ENCODE data around the gene CRYBG3. TPM values are rescaled to one million over a fixed set of nuclear protein-coding genes. Genes with fewer than 3 reads are reported as not detected.

Gene CRYBG3
- total and polyA plus RNA-seq, 2 of the 13 experiments (the other 11 are each of a cell fraction or from before 2014, with no cell fraction given): 3.8 to 15.9 TPM

DNA sequence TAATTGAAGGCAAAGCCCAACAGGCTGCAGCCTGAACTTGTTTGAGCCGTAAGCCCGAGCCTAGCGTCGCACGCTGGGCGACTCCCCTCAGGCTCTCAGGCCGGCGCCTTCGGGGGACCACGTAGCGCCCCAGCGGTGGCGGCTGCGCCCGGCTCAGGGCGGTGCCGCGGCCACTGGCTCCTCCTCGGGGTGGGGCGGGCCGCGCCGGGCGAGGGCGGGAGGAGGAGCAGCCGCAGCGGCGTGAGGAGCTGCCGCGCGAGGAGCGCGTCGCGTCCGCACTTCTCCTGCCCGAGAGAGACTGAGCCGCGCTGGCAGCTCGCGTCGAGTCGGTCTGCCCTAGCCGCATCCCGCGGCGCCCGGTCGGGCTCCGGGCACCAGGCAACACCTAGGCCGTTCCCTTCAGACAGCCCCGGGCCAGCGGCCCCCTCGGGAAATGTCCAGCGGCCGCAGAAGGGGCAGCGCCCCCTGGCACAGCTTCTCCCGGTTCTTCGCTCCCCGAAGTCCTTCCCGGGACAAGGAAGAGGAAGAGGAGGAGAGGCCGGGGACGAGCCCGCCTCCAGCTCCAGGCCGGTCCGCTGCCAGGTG, at the start of gene CRYBG3 (continued):
- TF ChIP-seq, protein P1, sequence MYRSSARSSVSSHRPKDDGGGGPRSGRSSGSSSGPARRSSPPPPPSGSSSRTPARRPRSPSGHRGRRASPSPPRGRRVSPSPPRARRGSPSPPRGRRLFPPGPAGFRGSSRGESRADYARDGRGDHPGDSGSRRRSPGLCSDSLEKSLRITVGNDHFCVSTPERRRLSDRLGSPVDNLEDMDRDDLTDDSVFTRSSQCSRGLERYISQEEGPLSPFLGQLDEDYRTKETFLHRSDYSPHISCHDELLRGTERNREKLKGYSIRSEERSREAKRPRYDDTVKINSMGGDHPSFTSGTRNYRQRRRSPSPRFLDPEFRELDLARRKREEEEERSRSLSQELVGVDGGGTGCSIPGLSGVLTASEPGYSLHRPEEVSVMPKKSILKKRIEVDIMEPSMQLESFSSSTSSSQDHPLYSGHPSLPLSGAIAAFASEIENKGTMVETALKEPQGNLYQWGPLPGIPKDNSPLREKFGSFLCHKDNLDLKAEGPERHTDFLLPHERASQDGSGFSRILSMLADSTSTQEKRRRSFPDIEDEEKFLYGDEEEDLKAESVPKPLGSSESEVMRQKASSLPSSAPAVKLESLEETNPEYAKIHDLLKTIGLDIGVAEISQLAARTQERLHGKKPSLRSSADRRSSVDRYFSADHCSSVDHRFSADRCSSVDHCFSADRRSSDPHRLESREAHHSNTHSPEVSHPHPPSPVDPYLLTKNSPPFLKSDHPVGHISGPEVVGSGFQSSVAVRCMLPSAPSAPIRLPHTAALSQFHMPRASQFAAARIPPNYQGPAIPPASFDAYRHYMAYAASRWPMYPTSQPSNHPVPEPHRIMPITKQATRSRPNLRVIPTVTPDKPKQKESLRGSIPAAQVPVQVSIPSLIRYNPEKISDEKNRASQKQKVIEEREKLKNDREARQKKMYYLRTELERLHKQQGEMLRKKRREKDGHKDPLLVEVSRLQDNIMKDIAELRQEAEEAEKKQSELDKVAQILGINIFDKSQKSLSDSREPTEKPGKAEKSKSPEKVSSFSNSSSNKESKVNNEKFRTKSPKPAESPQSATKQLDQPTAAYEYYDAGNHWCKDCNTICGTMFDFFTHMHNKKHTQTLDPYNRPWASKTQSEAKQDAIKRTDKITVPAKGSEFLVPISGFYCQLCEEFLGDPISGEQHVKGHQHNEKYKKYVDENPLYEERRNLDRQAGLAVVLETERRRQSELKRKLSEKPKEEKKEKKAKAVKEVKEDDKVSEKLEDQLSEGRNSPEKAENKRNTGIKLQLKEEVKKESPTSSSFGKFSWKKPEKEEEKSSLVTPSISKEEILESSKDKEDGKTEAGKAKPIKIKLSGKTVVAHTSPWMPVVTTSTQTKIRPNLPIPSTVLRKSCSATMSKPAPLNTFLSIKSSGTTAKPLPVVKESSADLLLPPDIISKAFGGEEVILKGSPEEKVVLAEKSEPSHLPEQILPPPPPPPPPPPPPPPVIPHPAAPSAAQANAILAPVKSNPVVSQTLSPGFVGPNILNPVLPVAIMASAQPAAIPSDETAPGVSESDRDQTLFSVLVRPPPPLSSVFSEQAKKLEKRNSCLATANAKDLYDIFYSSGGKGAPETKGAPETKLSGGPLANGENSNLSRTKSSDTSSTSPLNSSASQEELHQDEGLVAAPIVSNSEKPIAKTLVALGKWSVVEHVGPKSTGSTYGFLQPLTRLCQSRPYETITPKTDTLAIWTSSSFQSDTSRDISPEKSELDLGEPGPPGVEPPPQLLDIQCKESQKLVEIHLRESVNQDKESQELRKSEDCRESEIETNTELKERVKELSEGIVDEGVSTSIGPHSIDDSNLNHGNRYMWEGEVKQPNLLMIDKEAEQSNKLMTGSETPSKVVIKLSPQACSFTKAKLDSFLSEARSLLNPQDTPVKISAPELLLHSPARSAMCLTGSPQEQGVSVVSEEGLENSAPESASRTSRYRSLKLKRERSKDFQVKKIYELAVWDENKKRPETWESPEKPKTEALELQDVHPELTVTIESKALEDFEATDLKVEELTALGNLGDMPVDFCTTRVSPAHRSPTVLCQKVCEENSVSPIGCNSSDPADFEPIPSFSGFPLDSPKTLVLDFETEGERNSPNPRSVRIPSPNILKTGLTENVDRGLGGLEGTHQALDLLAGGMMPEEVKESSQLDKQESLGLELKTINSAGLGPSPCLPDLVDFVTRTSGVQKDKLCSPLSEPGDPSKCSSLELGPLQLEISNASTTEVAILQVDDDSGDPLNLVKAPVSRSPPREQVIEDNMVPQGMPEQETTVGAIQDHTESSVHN (CRISPR knock-in tag; IDR thresholded peaks at IDR 0.05): no peak
- TF ChIP-seq KLF11 (CRISPR knock-in tag; IDR thresholded peaks at IDR 0.05) (no peak), MIXL1 (CRISPR knock-in tag; IDR thresholded peaks at IDR 0.05) (no peak), ZNF720 (CRISPR knock-in tag; IDR thresholded peaks at IDR 0.05) (no peak), RXRA (CRISPR knock-in tag; IDR thresholded peaks at IDR 0.05) (0 out of 2 replicates have a peak, but pooled peaks have one; percentile 1), BRD4 (CRISPR knock-in tag; IDR thresholded peaks at IDR 0.05) (no peak; the same call in 1 of the 2 replicates), ZNF138 (CRISPR knock-in tag; IDR thresholded peaks at IDR 0.05; ENCODE audit: low read depth) (peak; percentile 29; the same call in 1 of the 2 replicates), SIX1 (CRISPR knock-in tag; IDR thresholded peaks at IDR 0.05; ENCODE audit: borderline replicate concordance) (no peak), CEBPG (CRISPR knock-in tag; IDR thresholded peaks at IDR 0.05) (no peak), ZNF337 (CRISPR knock-in tag; IDR thresholded peaks at IDR 0.05; ENCODE audit: borderline replicate concordance, low read depth) (no peak), ZBTB38 (CRISPR knock-in tag; IDR thresholded peaks at IDR 0.05) (peak; percentile 36; the same call in 1 of the 2 replicates), CCDC6 (CRISPR knock-in tag; IDR thresholded peaks at IDR 0.05) (peak; percentile 29; the same call in 1 of the 2 replicates)
- TF ChIP-seq, protein P2, sequence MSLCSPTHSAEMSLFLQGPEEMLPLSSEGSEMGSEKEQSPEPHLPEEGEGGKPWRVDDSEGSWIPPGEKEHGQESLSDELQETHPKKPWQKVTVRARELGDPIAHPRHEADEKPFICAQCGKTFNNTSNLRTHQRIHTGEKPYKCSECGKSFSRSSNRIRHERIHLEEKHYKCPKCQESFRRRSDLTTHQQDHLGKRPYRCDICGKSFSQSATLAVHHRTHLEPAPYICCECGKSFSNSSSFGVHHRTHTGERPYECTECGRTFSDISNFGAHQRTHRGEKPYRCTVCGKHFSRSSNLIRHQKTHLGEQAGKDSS (CRISPR knock-in tag; IDR thresholded peaks at IDR 0.05; ENCODE audit: borderline replicate concordance, low read depth): no peak
- TF ChIP-seq, protein P3, sequence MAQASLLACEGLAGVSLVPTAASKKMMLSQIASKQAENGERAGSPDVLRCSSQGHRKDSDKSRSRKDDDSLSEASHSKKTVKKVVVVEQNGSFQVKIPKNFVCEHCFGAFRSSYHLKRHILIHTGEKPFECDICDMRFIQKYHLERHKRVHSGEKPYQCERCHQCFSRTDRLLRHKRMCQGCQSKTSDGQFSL (CRISPR knock-in tag; IDR thresholded peaks at IDR 0.05): no peak
- TF ChIP-seq, protein P4, sequence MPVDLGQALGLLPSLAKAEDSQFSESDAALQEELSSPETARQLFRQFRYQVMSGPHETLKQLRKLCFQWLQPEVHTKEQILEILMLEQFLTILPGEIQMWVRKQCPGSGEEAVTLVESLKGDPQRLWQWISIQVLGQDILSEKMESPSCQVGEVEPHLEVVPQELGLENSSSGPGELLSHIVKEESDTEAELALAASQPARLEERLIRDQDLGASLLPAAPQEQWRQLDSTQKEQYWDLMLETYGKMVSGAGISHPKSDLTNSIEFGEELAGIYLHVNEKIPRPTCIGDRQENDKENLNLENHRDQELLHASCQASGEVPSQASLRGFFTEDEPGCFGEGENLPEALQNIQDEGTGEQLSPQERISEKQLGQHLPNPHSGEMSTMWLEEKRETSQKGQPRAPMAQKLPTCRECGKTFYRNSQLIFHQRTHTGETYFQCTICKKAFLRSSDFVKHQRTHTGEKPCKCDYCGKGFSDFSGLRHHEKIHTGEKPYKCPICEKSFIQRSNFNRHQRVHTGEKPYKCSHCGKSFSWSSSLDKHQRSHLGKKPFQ (CRISPR knock-in tag; IDR thresholded peaks at IDR 0.05; ENCODE audit: insufficient replicate concordance): peak; percentile 36
- TF ChIP-seq, protein P5, sequence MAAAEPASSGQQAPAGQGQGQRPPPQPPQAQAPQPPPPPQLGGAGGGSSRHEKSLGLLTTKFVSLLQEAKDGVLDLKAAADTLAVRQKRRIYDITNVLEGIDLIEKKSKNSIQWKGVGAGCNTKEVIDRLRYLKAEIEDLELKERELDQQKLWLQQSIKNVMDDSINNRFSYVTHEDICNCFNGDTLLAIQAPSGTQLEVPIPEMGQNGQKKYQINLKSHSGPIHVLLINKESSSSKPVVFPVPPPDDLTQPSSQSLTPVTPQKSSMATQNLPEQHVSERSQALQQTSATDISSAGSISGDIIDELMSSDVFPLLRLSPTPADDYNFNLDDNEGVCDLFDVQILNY (CRISPR knock-in tag; conservative IDR thresholded peaks at IDR 0.05): peak; percentile 29; the same call in 1 of the 2 replicates
- TF ChIP-seq, protein P6, sequence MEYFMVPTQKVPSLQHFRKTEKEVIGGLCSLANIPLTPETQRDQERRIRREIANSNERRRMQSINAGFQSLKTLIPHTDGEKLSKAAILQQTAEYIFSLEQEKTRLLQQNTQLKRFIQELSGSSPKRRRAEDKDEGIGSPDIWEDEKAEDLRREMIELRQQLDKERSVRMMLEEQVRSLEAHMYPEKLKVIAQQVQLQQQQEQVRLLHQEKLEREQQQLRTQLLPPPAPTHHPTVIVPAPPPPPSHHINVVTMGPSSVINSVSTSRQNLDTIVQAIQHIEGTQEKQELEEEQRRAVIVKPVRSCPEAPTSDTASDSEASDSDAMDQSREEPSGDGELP (IDR thresholded peaks at IDR 0.05; ENCODE audit: borderline replicate concordance, low read depth): no peak
